NCI-H2227 treated with DMSO at 0.1 percent for 48 hours (cell line): ENCODE results near the gene DALRD3.

ENCODE experiments used
- DNase-seq: peaks from one replicate; lab custom pipeline; 2025; lab: John Stamatoyannopoulos, UW

The DALRD3 gene

DNA sequence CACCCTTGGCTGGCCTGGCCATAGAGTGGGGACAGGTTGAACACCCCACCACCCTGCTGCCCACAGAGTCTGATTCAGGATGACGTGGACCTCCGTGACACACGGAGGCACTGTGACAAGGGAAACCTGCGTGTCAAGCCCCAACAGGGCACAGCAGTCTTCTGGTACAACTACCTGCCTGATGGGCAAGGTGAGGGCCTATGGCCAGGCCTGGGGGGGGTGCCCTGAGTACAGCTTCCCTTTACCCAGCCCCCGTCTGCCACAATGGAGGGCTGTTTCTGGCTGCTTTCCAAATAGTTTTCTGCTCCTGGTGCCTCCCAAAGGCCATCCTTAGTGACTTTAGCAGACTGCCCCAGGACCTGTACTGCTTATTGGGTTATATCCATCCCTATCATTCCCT lies 12.4 kb downstream of the DALRD3 start:
- DNase-seq = no peak

DNA sequence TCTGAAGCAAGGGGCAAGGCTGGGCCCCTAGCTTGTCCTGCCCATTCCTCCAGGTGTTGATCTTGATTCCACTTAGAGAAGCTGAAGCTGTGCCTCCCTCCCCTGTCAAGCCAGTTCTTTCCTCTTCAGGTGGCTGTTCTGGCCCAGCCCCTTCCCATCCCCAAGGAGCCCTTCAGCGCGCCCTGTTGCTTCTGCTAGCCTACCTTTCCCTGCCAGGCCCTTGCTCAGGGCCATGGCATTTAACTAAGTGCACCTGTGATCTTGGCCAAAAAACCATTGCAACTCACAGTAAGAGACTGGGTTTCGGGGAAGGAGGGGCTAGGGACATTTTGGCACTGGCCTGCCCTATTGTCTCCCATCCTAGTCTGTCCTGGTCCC lies 13.1 kb downstream of the DALRD3 start:
- DNase-seq = no peak

DNA sequence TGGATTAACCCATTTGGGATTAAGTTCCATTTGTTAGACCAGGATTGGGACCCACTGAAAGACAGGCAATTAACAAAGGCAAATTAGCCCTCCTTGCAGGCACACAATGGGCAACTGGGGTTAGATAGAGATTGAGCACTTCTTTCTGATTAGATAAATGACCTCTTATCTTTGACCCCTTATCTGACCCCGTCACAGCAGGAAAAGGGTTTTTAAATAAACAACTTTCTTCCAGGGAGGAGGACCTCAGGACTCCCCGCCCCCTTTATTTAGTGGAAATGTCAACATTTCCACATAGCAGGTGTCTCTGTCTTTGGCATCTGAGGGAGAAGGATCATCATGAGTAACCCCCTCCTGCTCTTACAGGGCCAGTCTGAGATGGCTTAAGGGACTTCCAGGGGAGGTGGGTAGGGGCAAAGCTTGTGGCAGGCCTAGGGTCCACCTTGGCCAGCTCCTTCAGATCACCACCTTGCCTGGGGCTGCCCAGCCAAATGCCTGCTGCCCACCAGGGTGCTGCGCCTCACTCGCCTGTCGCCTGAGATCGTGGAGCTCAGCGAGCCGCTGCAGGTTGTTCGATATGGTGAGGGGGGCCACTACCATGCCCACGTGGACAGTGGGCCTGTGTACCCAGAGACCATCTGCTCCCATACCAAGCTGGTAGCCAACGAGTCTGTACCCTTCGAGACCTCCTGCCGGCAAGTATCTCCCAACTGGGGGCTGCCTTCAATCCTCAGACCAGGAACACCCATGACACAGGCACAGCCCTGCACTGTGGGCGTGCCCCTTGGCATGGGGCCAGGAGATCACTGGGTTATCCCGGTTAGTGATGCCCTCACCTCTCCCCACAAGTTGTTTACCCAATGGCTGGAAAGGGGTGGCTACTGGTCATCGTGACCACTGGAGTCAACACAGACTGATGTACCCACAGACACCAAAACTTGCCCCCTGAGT lies 13.8 kb downstream of the DALRD3 start:
- DNase-seq = no peak

DNA sequence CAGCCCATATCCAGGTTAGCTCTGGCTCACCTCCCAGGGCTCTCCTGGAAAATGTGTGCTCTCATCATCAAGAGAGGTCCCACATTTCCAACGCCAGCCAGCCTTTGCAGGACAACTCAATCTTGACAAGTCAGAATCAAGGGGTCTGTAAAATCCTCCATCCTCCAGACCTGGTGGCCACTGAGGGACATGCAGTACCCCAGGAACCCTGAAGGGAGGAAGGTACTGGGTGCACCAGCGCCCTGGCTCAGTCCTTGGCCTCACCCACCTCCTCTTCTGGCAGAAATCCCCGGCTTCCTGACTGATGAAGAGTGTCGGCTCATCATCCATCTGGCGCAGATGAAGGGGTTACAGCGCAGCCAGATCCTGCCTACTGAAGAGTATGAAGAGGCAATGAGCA lies 17.2 kb downstream of the DALRD3 start:
- DNase-seq = no peak

DNA sequence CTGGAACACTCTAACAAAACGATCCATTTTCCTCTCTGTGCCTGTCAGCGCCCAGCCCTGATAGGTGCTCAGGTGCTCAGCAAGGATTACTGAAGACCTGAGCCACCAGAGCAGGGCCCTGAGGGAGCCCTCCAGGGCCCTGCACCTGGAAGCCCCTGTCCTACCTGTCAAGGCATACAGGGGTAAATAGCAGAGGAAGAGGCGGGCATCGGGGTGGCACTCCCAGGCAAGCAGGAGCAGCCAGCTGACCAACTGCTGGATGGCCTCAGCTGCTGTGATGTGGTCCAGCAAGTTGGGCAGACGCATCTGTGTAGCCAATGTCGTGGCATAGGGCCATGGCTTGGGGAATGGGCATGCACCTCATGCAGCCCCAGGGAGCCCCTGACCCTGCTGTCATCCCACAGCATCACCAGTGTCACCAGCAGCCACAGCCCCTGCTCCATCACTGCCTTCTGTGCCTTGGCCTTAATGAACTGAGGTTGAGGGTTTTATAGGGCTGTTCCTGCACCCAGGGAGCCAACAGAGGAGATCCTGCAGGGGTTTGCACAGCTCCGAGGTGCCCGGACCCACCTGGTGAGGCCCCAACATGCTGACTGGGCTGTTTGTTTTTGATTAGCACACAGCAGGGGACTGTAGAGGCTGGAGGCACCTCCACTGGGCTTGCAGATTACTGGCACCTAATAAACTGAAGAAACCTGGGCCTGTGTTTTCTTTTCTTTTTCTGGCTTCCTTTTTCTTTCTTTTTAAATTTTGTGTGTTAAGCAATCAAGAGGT lies 19.1 kb downstream of the DALRD3 start:
- no peak for DNase-seq

DNA sequence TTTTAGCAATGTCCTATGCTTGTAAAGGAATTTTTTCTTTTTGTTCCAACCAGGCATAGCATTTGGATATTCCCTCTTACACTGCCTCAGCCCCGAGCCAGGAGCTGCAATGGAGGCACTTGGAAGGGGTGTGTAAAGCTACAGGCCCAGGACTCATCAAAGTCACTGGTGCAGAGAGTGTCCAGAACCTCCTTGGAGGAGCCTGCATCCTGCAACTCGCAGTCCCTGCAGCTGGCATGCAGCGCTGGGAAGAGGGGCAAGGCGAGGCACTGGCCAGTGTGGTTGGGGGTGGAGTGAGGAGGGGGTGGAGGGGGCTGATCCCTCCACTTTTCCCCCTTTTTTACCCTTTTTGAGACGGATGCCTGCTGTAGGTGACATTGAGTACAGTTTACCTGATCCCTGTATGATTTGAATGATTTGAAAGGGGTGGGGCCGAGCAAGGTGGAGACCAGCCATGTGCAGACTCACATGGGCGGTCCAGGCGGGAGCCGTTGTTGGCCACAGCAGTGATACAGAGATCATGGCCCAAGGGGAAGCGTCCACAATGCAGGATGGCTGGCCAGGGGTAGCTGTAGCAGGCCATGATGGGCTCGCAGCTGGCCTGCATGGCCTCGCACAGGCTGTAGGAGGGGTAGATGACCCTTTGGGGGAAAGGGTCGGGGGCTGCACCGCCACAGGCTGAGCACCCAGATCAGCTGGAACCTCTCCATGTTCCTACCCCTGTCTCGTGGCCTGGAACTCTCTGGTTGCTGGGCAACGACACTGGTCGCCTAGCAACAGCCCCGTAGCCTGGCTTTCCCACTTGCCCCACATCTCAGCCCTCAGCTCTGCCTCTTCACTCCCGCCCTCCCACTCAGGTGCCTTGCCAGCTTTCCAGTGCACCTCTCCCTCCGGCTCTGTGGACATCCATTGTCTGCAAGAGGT lies 20.4 kb downstream of the DALRD3 start:
- peak; percentile 78 for DNase-seq

DNA sequence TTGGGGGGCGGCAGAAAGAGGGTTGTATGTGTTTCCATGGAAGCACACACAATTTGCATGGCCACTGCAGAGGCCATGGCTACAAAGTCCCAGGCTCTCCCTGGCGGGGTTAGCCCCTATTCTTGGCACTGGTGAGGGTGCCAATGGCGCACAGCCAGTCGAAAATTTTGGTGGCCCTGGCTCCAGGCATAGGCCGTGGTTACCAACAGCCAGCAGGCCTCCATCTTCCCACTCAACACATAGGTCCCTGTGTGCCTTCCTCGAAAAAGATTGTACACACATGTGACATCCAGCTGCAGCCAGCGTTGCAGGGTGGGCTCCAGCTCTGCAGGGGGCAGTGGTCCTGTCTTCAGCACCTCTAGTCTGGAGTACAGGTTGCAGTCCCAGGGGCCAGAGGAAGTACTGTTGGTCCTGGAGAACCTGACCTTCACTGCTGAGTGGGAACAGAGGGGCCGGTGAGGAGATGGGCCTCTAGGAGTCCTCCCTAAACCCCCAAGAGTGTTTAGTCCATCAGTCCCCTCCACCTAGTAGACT lies 21.2 kb downstream of the DALRD3 start:
- DNase-seq = no peak

DNA sequence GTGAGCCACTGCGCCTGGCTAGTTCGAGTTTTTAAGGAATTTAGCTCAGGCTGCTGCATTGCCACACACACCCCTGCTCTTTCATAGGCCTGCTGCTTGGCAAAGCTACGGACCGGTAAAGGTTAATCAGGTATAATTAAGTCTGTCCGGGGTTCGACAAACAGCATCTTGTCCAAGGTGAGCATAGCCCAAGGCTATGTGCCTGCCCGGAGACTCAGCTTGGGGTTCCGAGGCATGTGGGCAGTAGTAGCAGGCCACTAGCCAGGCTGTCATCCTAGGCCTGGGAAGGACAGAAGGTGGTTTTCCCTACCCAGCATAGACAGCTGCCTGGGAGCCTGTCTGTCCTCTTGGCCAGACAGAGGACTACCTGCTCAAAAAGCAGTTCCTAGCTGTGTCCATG lies 21.7 kb downstream of the DALRD3 start:
- no peak for DNase-seq

DNA sequence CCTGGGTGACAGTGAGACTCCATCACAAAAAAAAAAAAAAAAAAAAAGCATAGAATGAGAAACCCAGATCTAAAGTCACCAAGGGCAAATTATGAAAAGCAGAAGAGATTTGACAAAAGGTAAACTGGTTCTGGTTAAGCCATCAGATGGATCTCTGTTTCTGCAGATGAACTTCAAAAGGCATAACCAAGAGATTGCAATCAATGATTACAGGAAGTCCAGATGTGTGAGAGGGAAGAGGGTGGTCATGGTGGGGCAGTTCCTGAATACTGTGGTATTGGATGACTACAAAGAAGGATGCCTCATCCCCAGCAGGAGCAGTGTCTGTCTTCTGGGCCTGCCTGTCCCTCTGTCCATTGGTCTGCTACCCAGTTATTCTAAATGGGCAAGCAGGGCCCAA lies 24.5 kb downstream of the DALRD3 start:
- no peak for DNase-seq

DNA sequence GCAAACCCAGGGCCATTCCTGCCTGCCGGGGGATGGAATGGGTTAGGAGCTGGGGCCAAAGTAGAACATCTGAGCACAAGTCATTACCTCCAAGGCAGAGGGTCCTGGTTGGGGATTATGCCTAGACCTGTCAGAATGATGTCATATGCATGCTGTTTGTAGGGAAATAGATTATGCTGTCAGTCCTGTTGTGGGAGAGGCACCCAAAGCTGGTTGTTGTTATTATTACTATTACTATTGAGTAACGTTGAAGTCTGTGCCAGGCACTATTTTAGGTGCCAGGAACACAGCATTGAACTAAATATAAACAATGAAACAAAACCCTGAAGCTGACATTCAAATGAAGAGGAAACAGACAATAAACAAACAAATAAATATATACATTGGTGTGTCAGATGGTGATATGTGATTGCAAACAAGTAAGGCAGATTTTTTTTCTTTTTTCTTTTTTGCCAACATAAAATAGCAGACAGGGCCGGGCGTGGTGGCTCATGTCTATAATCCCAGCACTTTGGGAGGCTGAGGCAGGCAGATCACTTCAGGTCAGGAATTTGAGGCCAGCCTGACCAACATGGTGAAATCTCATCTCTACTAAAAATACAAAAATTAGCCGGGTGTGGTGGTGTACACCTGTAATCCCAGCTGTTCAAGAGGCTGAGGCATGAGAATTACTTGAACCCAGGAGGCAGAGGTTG lies 26.4 kb downstream of the DALRD3 start:
- no peak for DNase-seq

DNA sequence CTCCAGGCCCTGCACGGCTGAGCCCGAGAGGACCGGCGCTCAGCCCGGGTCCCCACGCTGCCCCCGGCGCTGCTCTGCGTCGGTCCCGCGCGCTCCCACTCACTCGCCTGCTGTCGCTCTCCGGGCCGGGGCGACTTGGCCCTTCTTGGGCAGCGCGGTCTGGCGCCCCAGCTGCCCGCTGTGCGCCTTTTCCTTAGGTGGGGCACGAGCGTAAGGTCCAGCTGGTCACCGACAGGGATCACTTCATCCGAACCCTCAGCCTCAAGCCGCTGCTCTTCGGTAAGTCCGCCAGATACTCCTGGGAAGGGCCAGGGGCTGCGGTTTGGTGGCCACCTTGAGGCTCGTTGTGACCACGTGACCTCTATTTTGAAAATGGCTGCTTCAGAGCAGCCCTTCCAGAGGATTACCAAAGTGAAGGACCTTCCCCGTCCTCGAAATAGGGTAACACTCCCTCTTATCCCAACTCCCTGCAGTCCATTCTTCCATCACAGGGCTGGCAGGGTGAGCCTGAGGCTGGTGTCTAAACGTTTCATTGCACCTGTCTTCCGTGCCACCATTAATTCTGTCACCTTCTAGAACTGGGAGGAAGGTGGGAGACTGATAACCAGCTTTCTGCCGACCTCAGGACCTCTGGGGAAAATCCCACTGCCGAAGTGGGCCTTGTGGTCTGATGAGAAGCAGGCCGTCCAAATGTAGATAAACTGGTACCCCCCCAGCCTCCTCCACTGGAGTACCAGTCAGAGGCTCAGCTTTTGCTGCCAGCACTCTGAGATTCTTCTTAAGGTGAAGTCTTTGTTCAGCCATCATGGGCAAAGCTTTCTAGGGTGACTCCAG lies 27.5 kb downstream of the DALRD3 start:
- no peak for DNase-seq

DNA sequence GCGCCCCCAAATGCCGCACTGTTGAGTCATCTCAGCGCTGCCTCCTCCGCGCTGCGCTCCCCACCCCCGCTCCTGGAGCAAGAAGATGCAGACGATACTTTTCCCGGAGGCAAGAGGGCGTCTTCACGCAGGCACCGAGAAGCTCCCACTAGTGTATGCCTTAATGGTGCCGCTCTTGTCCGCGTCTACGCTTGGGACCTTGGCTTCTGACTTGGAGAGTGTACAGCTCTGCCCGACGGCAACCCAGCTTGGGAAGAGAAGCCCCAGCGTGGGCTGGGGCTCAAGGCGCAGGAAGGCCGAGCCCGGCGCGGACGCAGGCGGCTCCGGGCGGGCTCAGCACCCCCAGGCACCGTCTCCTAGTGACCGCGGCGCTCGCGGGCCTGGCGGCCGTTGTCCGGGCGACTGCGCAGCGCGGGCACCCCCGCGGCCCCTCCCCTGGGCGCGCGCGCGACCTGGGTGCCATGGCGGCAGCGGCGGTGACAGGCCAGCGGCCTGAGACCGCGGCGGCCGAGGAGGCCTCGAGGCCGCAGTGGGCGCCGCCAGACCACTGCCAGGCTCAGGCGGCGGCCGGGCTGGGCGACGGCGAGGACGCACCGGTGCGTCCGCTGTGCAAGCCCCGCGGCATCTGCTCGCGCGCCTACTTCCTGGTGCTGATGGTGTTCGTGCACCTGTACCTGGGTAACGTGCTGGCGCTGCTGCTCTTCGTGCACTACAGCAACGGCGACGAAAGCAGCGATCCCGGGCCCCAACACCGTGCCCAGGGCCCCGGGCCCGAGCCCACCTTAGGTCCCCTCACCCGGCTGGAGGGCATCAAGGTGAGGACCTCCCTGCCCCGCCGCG lies 28.4 kb downstream of the DALRD3 start, which contains the start of gene P4HTM:
Gene P4HTM (plus strand): TSS at position 446 of the 840 bp plus-strand sequence. CDS start 16 bp downstream, at position 462.
- peak; percentile 51 for DNase-seq

DNA sequence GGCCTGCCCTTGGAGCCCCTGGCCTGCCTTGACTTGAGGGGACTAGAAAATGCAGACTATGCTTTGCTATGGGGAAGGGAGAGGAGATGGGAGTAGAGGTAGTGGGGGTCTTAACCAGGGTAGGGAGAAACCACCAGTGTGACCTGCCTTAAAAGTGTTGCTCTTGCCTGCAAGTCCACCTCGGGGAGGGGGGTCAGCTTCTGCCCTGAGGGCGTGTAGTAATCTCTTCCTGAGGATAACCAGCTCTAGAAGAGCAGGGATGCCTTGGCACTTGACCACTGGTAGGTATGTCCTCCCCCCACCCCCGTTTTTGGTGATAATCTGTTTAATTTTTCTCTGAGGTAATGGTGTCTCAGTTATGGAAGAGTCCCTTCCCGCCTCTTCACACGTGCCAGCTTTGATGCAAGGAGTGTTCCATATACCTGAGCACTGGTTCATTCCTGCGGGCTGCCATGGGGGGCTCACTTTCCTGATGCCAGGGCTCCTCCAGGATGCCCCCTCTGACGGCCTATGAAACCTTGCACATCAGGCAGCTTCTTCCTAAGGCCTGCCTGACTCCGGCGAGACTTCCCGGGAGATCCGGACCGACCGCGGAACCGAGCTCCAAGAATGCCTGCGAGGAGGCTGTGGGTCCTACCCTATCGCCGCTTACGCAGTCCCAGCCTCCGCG lies 29.1 kb downstream of the DALRD3 start:
- DNase-seq = no peak

DNA sequence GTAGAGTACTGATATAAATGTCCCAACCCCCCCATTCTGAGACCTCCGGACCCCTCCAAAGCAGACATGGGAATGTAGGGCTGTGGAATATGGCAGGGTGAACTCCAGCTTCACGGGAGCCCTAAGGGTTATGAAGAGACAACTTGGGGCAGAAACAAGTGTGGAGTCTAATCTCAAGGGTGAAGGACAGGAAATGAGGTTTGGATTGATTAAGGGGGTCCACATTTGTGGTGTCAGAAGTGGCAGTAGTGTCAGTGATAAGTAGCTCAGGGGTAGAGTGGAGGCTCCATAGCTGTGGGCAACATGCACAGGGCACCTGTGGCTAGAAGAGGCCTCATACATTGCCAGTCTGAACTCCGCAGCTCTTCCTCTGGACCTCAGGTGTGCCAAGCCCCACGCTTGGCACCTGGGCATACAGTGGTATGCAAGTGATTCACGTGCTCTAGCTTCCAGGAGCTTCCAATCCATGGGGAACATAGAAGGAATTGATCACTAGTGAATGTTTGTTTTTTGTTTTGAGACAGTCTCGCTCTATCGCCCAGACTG lies 32.5 kb downstream of the DALRD3 start:
- DNase-seq = no peak

DNA sequence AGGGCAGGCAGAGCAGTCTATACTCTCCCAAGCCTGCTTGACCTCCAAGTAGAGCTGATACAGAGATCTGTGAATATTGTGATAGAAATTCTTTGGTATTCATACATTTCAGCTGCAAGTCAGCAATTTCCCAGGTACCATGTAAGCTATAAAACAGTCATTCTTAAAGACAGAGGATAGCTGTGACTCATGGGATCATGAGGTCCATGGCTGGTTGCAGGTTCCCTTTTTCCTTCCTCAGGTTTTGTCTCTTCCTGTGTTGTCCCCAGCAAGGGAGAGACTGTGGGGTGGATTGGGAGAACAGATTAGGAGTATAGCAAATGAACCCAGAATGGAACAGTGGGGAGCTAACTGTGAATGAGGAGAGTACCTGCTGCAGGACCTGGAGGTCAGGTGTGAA lies 33.7 kb downstream of the DALRD3 start:
- DNase-seq = no peak

DNA sequence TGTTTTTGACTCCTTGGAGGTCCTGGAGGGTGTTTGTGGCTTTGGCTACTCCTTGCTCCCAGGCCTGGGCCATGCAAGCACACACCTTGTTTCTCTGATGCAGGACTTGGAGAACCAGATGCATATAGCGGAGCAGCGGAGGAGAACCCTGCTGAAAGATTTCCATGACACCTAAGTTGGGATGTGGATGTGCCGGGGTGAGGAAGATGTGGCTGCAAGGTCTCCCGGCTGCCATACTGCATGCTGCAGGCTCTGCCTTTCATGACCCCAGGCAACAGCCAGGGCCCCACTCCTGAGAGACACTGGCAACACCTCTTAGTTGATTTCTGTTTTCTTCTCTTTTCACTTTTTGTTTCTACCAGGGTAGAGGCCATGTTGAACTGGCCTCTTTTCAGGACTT lies 35.3 kb downstream of the DALRD3 start:
- DNase-seq = no peak

DNA sequence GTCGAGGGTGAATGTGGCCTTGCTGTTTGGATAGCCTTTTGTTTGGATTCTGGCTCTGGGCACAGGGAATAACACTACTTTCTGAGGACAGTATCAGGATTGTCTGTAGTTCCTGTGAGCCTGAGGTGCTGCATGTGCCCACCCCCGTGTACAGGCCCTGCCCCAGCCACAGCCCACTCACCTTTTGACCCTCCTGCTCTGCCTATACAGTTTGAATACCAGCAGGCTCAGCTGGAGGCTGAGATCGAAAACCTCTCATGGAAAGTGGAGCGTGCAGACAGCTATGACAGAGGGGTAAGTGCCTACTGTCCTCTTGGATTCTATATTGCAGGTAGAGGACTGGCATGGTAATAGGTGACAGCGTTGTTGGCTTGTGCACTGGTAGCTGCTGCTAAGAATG lies 35.7 kb downstream of the DALRD3 start:
- DNase-seq = no peak

DNA sequence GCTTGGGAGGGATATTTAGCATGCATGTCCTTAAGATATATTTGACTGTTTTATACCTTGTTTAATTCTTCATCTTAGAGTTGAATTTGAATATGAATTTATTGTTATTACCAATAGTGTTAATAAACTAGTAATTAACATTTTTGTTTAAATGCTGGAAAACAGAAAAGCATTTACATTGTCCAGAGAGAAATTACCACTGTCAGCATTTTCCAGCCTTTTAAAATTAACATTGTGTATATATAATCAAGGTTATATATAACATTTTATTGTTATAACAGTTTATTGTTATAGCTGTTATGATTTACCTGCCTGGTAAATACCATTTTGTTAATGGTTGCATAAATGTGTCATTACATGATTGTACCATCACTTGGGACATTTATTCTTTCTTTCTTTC lies 36.4 kb downstream of the DALRD3 start:
- no peak for DNase-seq
